GM10266 (cell line): ENCODE results near the gene DDX27.

Source experiments
- DNase-seq: peaks from one replicate; pipeline ENCODE4 v3.0.0; 2012; ENCODE audit errors: extremely low spot score
- CTCF ChIP-seq: IDR thresholded peaks from 2 replicates; pipeline ENCODE4 v1.5.1; 2012; ENCODE audit warnings: mild to moderate bottlenecking, low read depth; ENCODE audit not compliant: control insufficient read depth, insufficient read depth; ENCODE audit errors: missing control alignments

DDX27 gene

DNA sequence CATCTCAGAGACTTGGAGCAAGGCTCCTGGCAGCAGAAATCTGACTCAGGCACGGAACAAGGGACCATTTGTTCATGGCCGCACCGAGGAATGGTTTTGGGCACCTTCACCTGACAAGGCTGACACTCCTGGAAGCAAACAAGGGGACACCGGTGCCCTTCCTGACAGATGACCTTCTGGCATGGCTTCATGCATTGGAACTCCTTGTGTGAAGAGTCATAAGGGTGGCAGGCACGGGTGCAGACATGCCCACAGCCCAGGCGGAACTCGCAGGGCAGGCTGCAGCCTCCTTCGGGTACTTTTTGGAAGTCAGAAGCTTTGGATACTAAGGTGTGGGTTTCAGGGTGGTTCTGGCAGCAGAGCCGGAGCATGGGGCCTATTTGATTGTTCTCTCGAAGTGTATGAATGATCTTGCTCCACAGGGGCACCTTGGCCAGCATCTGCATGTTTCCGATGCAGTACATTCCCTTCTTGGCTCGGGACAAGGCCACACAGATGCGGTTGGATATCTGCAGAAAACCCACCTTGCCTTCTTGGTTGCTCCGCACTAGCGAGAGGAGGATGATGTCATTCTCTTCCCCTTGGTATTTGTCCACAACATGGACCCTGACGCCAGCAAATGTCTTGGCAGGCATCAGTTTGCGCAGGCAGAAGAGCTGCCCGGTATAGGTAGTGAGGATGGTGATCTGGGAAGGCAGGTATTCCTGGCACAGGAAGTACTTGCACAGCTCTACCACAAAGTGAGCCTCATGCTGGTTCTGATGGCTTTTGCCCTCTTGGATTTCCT lies 29.9 kb downstream of the DDX27 start:
- no peak for TF ChIP-seq CTCF
- no peak for DNase-seq

- no peak for TF ChIP-seq CTCF
- no peak for DNase-seq
These were observed 33.5 kb downstream of the DDX27 start for GRCh38 chr20:49252556-49253350.

GRCh38 chr20:49256261-49256660 lies 37.0 kb downstream of the DDX27 start:
- no peak for DNase-seq
- TF ChIP-seq CTCF = no peak

DNA sequence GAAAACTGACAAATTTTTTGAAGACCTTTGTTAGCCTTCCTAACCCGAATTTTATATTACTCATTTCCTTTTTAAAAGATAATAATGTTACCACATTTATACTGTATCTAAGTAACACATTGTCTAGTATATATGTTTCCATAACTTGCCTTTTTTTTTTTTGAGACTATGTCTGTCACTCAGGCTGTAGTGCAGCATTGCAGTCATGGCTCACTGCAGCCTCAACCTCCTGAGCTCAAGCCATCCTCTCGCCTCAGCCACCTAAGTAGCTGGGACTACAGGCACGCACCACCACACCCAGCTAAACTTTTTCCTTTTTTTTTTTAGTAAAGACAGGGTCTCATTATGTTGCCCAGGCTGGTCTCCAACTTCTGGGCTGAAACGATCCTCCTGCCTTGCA lies 40.1 kb downstream of the DDX27 start:
- no peak for TF ChIP-seq CTCF
- no peak for DNase-seq

- no peak for DNase-seq
- TF ChIP-seq CTCF = no peak
These were observed 40.6 kb downstream of the DDX27 start for GRCh38 chr20:49259799-49260198.

DNA sequence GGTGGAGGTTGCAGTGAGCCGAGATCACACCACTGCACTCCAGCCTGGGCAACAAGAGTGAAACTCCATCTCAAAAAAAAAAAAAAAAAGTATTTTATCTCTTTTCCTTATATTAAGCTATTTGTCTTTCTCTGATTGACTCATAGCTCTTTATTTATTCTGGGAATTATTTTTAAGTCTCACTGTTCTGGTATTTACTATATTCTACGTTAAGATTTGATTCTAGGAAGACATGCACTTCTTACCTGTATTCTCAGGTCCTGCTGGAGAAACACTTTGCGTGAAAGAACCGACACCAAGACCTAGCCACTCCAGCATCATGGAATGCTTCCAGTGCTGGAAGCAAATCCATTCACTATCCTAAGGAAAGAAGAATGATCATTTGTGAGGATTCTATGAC lies 41.0 kb downstream of the DDX27 start:
- DNase-seq = no peak
- TF ChIP-seq CTCF = no peak

GRCh38 chr20:49261173-49261572 lies 42.0 kb downstream of the DDX27 start:
- DNase-seq = no peak
- no peak for TF ChIP-seq CTCF
